ENCODE data around the gene COMP. TPM values are rescaled to one million over a fixed set of nuclear protein-coding genes. Genes with fewer than 3 reads are reported as not detected.

Gene COMP
- total and polyA plus RNA-seq, 10 of the 15 experiments (the other 5 are each of a cell fraction or from before 2014, with no cell fraction given): 0.17 TPM; not detected in 9

GRCh38 chr19:18780081-18780480 is 11.0 kb downstream of the COMP start:
- no peaks in the 10 kb centered on the region for H3K36me3 ChIP-seq (ENCODE audit: control insufficient read depth in 2 of 2, insufficient read depth in 2 of 2, low read length in 1 of 2)
- BruUV-seq (replicated peaks): no TSS peak
- CTCF ChIA-PET: interaction anchor here (1.8 kb wide), 1 partner anchor 67 kb away, joined by 11 read pairs; no protein-coding TSS in a partner anchor
- no peak overlapping the region for H3K4me2 ChIP-seq (ENCODE audit: control insufficient read depth, insufficient read depth)
- no peaks in the 10 kb centered on the region for H3K9me3 ChIP-seq (replicated peaks; ENCODE audit: control insufficient read depth, insufficient read depth, low read length)
- DNase-seq (ENCODE audit: low read depth, low spot score) (no peak), ATAC-seq (no peak), FAIRE-seq (no peak)
- H3K27me3 ChIP-seq (replicated peaks in 1 of 2; ENCODE audit: control insufficient read depth in 2 of 2, insufficient read depth in 2 of 2, low read length in 1 of 2): no peaks in the 10 kb centered on the region; a peak in 1 of 4 replicates
- intact Hi-C loops (cut with micrococcal nuclease; ENCODE audit: unreplicated experiment): no loop called here
- H3K79me2 ChIP-seq (ENCODE audit: control insufficient read depth, insufficient read depth, low read length): no peaks in the 10 kb centered on the region
- H3K27ac ChIP-seq (ENCODE audit: control insufficient read depth, insufficient read depth): no peak overlapping the region
- no peaks in the 10 kb centered on the region for H3K4me1 ChIP-seq (ENCODE audit: control insufficient read depth, insufficient read depth, low read length)
- no peaks in the 10 kb centered on the region for H4K20me1 ChIP-seq (ENCODE audit: control insufficient read depth, insufficient read depth)
- no peak overlapping the region for H3K9ac ChIP-seq (ENCODE audit: control insufficient read depth, insufficient read depth, low read length)
- in situ Hi-C loops (cut with MboI): no loop called here
- 62% methylated on average over 17 of the region's 17 CpGs for WGBS (ENCODE audit: insufficient coverage, insufficient replicate concordance, low lambda C conversion rate, missing lambda C conversion rate)
- RAD21 ChIA-PET (ENCODE audit: unreplicated experiment): interaction anchor here (1.0 kb wide), 1 partner anchor 67 kb away, joined by 9 read pairs; no protein-coding TSS in a partner anchor
- SMC1A ChIA-PET (ENCODE audit: uncharacterized antibody, unreplicated experiment): interaction anchor here (0.7 kb wide), 1 partner anchor 67 kb away, joined by 4 read pairs; no protein-coding TSS in a partner anchor
- POLR2A ChIA-PET: no interaction called here
- no peak overlapping the region for H2AFZ ChIP-seq (ENCODE audit: control insufficient read depth, low read depth, low read length)
- no peak overlapping the region for H3K4me3 ChIP-seq
- TF ChIP-seq E2F4 (IDR thresholded peaks at IDR 0.05; ENCODE audit: low read depth, low read length): no peak
- TF ChIP-seq MLLT1 (IDR thresholded peaks at IDR 0.05): no peak
- no peak for TF ChIP-seq IKZF1 (conservative IDR thresholded peaks at IDR 0.05)
- no peak for TF ChIP-seq REST (IDR thresholded peaks at IDR 0.05; ENCODE audit: low read depth, low read length)
- no peak for TF ChIP-seq ZZZ3 (IDR thresholded peaks at IDR 0.05; ENCODE audit: control insufficient read depth, insufficient read length, low read depth)
- TF ChIP-seq POU2F2 (IDR thresholded peaks at IDR 0.05; ENCODE audit: borderline replicate concordance, low read depth, low read length): no peak
- TF ChIP-seq WRNIP1 (IDR thresholded peaks at IDR 0.05; ENCODE audit: borderline replicate concordance, low read depth, low read length): no peak
- TF ChIP-seq JUNB (IDR thresholded peaks at IDR 0.05): no peak
- no peak for TF ChIP-seq CEBPB (IDR thresholded peaks at IDR 0.05; ENCODE audit: borderline replicate concordance in 1 of 2, low read depth in 2 of 2, low read length in 2 of 2)
- no peak for TF ChIP-seq DPF2 (IDR thresholded peaks at IDR 0.05)
- TF ChIP-seq TCF7 (IDR thresholded peaks at IDR 0.05; ENCODE audit: borderline replicate concordance): no peak
- no peak for TF ChIP-seq YBX1 (IDR thresholded peaks at IDR 0.05)
- TF ChIP-seq ZBTB40 (IDR thresholded peaks at IDR 0.05; ENCODE audit: borderline replicate concordance): no peak
- TF ChIP-seq TBL1XR1 (IDR thresholded peaks at IDR 0.05; ENCODE audit: low read depth, low read length): no peak
- TF ChIP-seq RUNX3 (IDR thresholded peaks at IDR 0.05; ENCODE audit: low read length): no peak

Data from GM12878 (cell line).